Upper lobe of left lung (tissue), 4 donors: Measurements from ENCODE around the gene TOX2.
"Not testable (repeated sequence)": the region's sequence is repeated elsewhere in the genome, so short reads cannot be mapped to it uniquely, and the experiment has no call there.

Experiments
- POLR2A ChIP-seq, 4 donors: fragments of 450-650 bp; IDR thresholded peaks; one replicate each; pipeline ENCODE4 v1.5.1; 2016 to 2017; ENCODE audit warnings: antibody characterized with exemption in 4 of 4, mild to moderate bottlenecking in 2 of 4
- POLR2AphosphoS5 ChIP-seq, 2 donors: sonication (generic); formaldehyde crosslinking; IDR thresholded peaks; one replicate each; pipeline ENCODE4 v1.5.1; 2017; ENCODE audit warnings: antibody characterized with exemption in 2 of 2
- TF ChIP-seq, protein P1 (sequence below), 6 experiments: fragments of 450-650 bp in 4 of 6; fragments of 200-600 bp in 2 of 6; sonication (generic) in 2 of 6; IDR thresholded peaks; one replicate each; pipeline ENCODE4 v1.5.1; 2016 to 2019; ENCODE audit warnings: antibody characterized with exemption in 6 of 6

DNA sequence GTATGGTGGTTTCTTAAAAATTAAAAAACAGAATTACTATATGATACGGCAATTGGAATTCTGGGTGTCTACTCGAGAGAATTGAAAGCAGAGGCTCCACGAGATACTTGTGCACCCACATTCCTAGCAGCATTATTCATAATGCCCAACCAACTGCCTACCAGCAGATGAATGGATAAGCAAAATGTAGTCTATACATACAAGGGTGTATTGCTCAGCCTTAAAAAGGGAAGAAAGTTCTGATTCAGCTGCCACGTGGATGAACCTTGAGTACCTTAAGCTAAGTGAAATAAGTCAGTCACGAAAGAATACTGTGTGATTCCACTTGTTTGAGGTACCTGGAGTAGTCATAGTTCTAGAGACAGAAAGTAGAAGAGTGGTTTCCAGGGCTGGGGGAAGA lies 130.1 kb downstream of the TOX2 start:
- TF ChIP-seq POLR2AphosphoS5, POLR2A (IDR thresholded peaks at IDR 0.05): not testable (repeated sequence)
- TF ChIP-seq, protein P1, sequence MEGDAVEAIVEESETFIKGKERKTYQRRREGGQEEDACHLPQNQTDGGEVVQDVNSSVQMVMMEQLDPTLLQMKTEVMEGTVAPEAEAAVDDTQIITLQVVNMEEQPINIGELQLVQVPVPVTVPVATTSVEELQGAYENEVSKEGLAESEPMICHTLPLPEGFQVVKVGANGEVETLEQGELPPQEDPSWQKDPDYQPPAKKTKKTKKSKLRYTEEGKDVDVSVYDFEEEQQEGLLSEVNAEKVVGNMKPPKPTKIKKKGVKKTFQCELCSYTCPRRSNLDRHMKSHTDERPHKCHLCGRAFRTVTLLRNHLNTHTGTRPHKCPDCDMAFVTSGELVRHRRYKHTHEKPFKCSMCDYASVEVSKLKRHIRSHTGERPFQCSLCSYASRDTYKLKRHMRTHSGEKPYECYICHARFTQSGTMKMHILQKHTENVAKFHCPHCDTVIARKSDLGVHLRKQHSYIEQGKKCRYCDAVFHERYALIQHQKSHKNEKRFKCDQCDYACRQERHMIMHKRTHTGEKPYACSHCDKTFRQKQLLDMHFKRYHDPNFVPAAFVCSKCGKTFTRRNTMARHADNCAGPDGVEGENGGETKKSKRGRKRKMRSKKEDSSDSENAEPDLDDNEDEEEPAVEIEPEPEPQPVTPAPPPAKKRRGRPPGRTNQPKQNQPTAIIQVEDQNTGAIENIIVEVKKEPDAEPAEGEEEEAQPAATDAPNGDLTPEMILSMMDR (IDR thresholded peaks at IDR 0.05) = not testable (repeated sequence)
